Keratinocyte (primary cell): ENCODE data around the gene RASGRF2. TPM values are rescaled to one million over a fixed set of nuclear protein-coding genes. Genes with fewer than 3 reads are reported as not detected.

Source experiments
- DNase-seq: peaks from one replicate; pipeline ENCODE4 v3.0.0-alpha.2; 2011; ENCODE audit warnings: low read depth, missing footprints, low spot score
- FAIRE-seq: peaks from 2 replicates; lab custom pipeline; 2011; peaks lifted over from hg19 to GRCh38; lab: Jason Lieb, UNC
- H2AFZ ChIP-seq: 2 replicates; pipeline ENCODE4 v1.6.0; 2012; ENCODE audit warnings: low read length, control low read depth, inconsistent platforms; ENCODE audit not compliant: control insufficient read depth
- H3K27ac ChIP-seq: 2 replicates; pipeline ENCODE4 v1.5.1; 2011; ENCODE audit warnings: low read length; ENCODE audit not compliant: control insufficient read depth, insufficient read depth
- H3K27me3 ChIP-seq: 3 replicates; pipeline ENCODE4 v1.6.0; 2011; ENCODE audit warnings: low read length; ENCODE audit not compliant: control insufficient read depth, insufficient read depth; ENCODE audit errors: extremely low read depth
- H3K36me3 ChIP-seq, 2 experiments: 2 replicates in 1 of 2; 3 replicates in 1 of 2; pipeline ENCODE4 v1.5.1; 2011; ENCODE audit warnings: low read length in 2 of 2, mild to moderate bottlenecking in 1 of 2; ENCODE audit not compliant: control insufficient read depth in 2 of 2, insufficient read depth in 2 of 2; ENCODE audit errors: extremely low read depth in 1 of 2
- H3K4me1 ChIP-seq: 3 replicates; pipeline ENCODE4 v1.5.1; 2011; ENCODE audit warnings: low read length; ENCODE audit not compliant: control insufficient read depth, insufficient read depth; ENCODE audit errors: extremely low read depth
- H3K4me2 ChIP-seq: 3 replicates; pipeline ENCODE4 v1.6.0; 2011; ENCODE audit warnings: low read depth, low read length; ENCODE audit not compliant: control insufficient read depth, insufficient read depth; ENCODE audit errors: extremely low read depth
- H3K4me3 ChIP-seq, 3 experiments: fragments of 200-600 bp in 1 of 3; sonication (generic) in 1 of 3; 2 replicates in 2 of 3; 3 replicates in 1 of 3; pipeline ENCODE4 v1.5.1; 2011 to 2016; ENCODE audit warnings: low read length in 3 of 3, mild to moderate bottlenecking in 3 of 3, control low read depth in 2 of 3, inconsistent platforms in 1 of 3, low read depth in 1 of 3, mixed read lengths in 1 of 3, mixed run types in 1 of 3, moderate library complexity in 1 of 3; ENCODE audit not compliant: control insufficient read depth in 2 of 3, insufficient read depth in 2 of 3; ENCODE audit errors: extremely low read depth in 1 of 3
- H3K79me2 ChIP-seq: 2 replicates; pipeline ENCODE4 v1.6.0; 2012; ENCODE audit warnings: low read length; ENCODE audit not compliant: control insufficient read depth, insufficient read depth
- H3K9ac ChIP-seq: 3 replicates; pipeline ENCODE4 v1.6.0; 2011; ENCODE audit warnings: low read length; ENCODE audit not compliant: control insufficient read depth, insufficient read depth; ENCODE audit errors: extremely low read depth
- H3K9me1 ChIP-seq: 3 replicates; pipeline ENCODE4 v1.6.0; 2011; ENCODE audit warnings: low read length; ENCODE audit not compliant: control insufficient read depth, insufficient read depth; ENCODE audit errors: extremely low read depth
- H3K9me3 ChIP-seq: 2 replicates; pipeline ENCODE4 v1.5.1; 2012; ENCODE audit warnings: low read depth, low read length; ENCODE audit not compliant: control insufficient read depth
- H4K20me1 ChIP-seq: 3 replicates; pipeline ENCODE4 v1.6.0; 2011; ENCODE audit warnings: low read length; ENCODE audit not compliant: control insufficient read depth, insufficient read depth; ENCODE audit errors: extremely low read depth
- CTCF ChIP-seq, 3 experiments: IDR thresholded peaks in 1 of 3; conservative IDR thresholded peaks in 1 of 3; optimal IDR thresholded peaks in 1 of 3; 2 replicates in 2 of 3; 3 replicates in 1 of 3; pipeline versions ENCODE3 to v1.5.1; 2011; ENCODE audit warnings: low read length in 3 of 3, mild to moderate bottlenecking in 3 of 3, moderate library complexity in 2 of 3, control low read depth in 1 of 3, inconsistent platforms in 1 of 3; ENCODE audit not compliant: insufficient read depth in 2 of 3; ENCODE audit errors: extremely low read depth in 1 of 3
- EZH2 ChIP-seq: IDR thresholded peaks from one replicate; pipeline ENCODE4 v1.6.1; 2012; ENCODE audit warnings: inconsistent platforms, mild to moderate bottlenecking, low read length, moderate library complexity
- dilution Hi-C: fragments of 300-500 bp; cut with MboI; formaldehyde crosslinking; loops from one replicate; pipeline ENCODE4 v1.7.0; 2020; ENCODE audit warnings: low sequenced_read_pairs; ENCODE audit not compliant: extremely low pct_ligation_motif_present
- polyA plus RNA-seq, 5 experiments: library from polyadenylated mRNA; depleted of rRNA in 3 of 5; stranded (reverse) in 3 of 5; stranded (forward) in 1 of 5; unstranded in 1 of 5; fragments of >200 nt; gene quantifications; 1 replicate in 1 of 5; 2 replicates in 3 of 5; 3 replicates in 1 of 5; pipeline versions ENCODE4 v1.2.1 to v1.2.3, GENCODE V29; 2011 to 2012; ENCODE audit warnings: missing spikeins in 2 of 5, low read depth in 1 of 5, low replicate concordance in 1 of 5

Gene RASGRF2
- polyA plus RNA-seq, 1 donor (not counting 4 experiments of a cell fraction or from before 2014, with no cell fraction given): 0.03 TPM

GRCh38 chr5:80941496-80941895 is 18.7 kb upstream of the RASGRF2 start:
- dilution Hi-C loops: no loop called here
- no peaks in the 10 kb centered on the region for H4K20me1 ChIP-seq
- FAIRE-seq (no peak), DNase-seq (no peak)
- H3K9me3 ChIP-seq: no peaks in the 10 kb centered on the region
- no peak overlapping the region for H3K4me2 ChIP-seq
- H3K4me3 ChIP-seq: no peak overlapping the region
- H3K9ac ChIP-seq: no peak overlapping the region
- H2AFZ ChIP-seq: no peak overlapping the region
- TF ChIP-seq CTCF (optimal IDR thresholded peaks at IDR 0.05 in 1 of 3, IDR thresholded peaks at IDR 0.05 in 1 of 3, conservative IDR thresholded peaks at IDR 0.05 in 1 of 3; ENCODE audit: extremely low read depth in 1 of 3, insufficient read depth in 2 of 3, low read length in 3 of 3): no peak
- no peak for TF ChIP-seq EZH2
- H3K79me2 ChIP-seq: no peaks in the 10 kb centered on the region
- H3K27me3 ChIP-seq: no peaks in the 10 kb centered on the region
- H3K27ac ChIP-seq: no peak overlapping the region
- no peaks in the 10 kb centered on the region for H3K9me1 ChIP-seq
- H3K4me1 ChIP-seq: no peaks in the 10 kb centered on the region
- no peaks in the 10 kb centered on the region for H3K36me3 ChIP-seq

- H3K9me1 ChIP-seq: no peaks in the 10 kb centered on the region
- H3K79me2 ChIP-seq: no peaks in the 10 kb centered on the region
- no peaks in the 10 kb centered on the region for H3K36me3 ChIP-seq
- no peaks in the 10 kb centered on the region for H4K20me1 ChIP-seq
- FAIRE-seq: no peak
- no peak for DNase-seq
- dilution Hi-C loops: no loop called here
- no peak overlapping the region for H2AFZ ChIP-seq
- H3K4me3 ChIP-seq: no peak overlapping the region
- no peak overlapping the region for H3K27ac ChIP-seq
- TF ChIP-seq EZH2: no peak
- no peak for TF ChIP-seq CTCF (optimal IDR thresholded peaks at IDR 0.05 in 1 of 3, IDR thresholded peaks at IDR 0.05 in 1 of 3, conservative IDR thresholded peaks at IDR 0.05 in 1 of 3; ENCODE audit: extremely low read depth in 1 of 3, insufficient read depth in 2 of 3, low read length in 3 of 3)
- no peak overlapping the region for H3K4me2 ChIP-seq
- H3K27me3 ChIP-seq: peaks cover 15% of the 10 kb centered on the region
- H3K9me3 ChIP-seq: no peaks in the 10 kb centered on the region
- H3K9ac ChIP-seq: no peak overlapping the region
- H3K4me1 ChIP-seq: no peaks in the 10 kb centered on the region
Measured at GRCh38 chr5:80951366-80951765, 8.8 kb upstream of the RASGRF2 start.
